ENCODE results near the gene KCTD16.

KCTD16 gene

GRCh38 chr5:144374637-144375036 lies 204.0 kb downstream of the KCTD16 start:
- Histone ChIP-seq H2AFZ (ENCODE audit: insufficient read depth, low read length, poor library complexity) (no peak overlapping the region), H3K9ac (ENCODE audit: low read length) (no peak overlapping the region), H3K79me2 (ENCODE audit: control insufficient read depth, insufficient read depth, low read length, poor library complexity) (no peaks in the 10 kb centered on the region), H3K27me3 (ENCODE audit: insufficient read depth, low read length) (no peaks in the 10 kb centered on the region), H3K14ac (ENCODE audit: low read length) (no peak overlapping the region), H3K18ac (ENCODE audit: low read length) (no peak overlapping the region), H4K12ac (ENCODE audit: low read depth, low read length) (no peak overlapping the region), H3K79me1 (ENCODE audit: low read length) (no peaks in the 10 kb centered on the region), H3K27ac (ENCODE audit: low read depth, low read length) (no peak overlapping the region), H2BK120ac (ENCODE audit: insufficient read depth, low read length, poor library complexity) (no peak overlapping the region), H3K4me2 (ENCODE audit: low read length) (no peak overlapping the region), H3K36me3 (ENCODE audit: control insufficient read depth in 1 of 2, insufficient read depth in 2 of 2, low read length in 2 of 2) (no peaks in the 10 kb centered on the region), H3K4me1 (ENCODE audit: control insufficient read depth in 1 of 2, insufficient read depth in 2 of 2, low read length in 2 of 2) (no peaks in the 10 kb centered on the region), H2AK5ac (ENCODE audit: low read length) (no peak overlapping the region), H4K91ac (ENCODE audit: low read depth, low read length) (no peak overlapping the region), H3K9me3 (ENCODE audit: insufficient read depth, low read depth, low read length) (no peaks in the 10 kb centered on the region), H3K4ac (ENCODE audit: low read depth, low read length) (no peak overlapping the region), H4K8ac (ENCODE audit: low read depth, low read length) (no peak overlapping the region), H2BK5ac (ENCODE audit: low read depth, low read length, poor library complexity) (no peak overlapping the region), H3K23ac (ENCODE audit: low read length) (no peak overlapping the region), H3K4me3 (ENCODE audit: low read depth, low read length) (no peak overlapping the region), H2BK12ac (ENCODE audit: low read length) (no peak overlapping the region)
- DNase-seq = no peak
- WGBS (ENCODE audit: extremely low coverage, insufficient coverage, insufficient read length) = no CpG with 5 or more reads among the region's 1 CpG

DNA sequence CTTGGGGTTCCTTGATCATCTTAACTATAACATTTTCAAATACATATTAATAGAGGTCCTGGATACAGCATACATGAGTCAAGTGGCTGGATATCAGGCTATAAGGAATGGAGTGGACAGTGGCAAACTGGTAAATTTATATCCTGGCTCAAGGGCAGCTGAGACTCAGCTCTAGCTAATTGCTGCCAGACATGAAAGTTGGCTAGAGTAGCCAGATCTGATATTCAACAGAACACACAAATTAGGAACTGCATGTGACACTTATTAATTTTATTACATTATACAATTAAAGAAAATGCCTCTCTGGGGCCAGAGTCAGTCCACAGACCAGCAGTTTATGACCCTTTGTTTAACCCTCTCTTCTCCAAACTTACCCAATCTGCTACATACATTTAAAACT lies 206.5 kb downstream of the KCTD16 start:
- Histone ChIP-seq H3K4me1 (ENCODE audit: control insufficient read depth in 1 of 2, insufficient read depth in 2 of 2, low read length in 2 of 2) (no peaks in the 10 kb centered on the region), H2AK5ac (ENCODE audit: low read length) (no peak overlapping the region), H4K91ac (ENCODE audit: low read depth, low read length) (no peak overlapping the region), H3K14ac (ENCODE audit: low read length) (no peak overlapping the region), H2BK120ac (ENCODE audit: insufficient read depth, low read length, poor library complexity) (no peak overlapping the region), H4K8ac (ENCODE audit: low read depth, low read length) (no peak overlapping the region), H2AFZ (ENCODE audit: insufficient read depth, low read length, poor library complexity) (no peak overlapping the region), H3K27ac (ENCODE audit: low read depth, low read length) (no peak overlapping the region), H2BK12ac (ENCODE audit: low read length) (no peak overlapping the region), H3K9me3 (ENCODE audit: insufficient read depth, low read depth, low read length) (no peaks in the 10 kb centered on the region), H2BK5ac (ENCODE audit: low read depth, low read length, poor library complexity) (no peak overlapping the region), H3K18ac (ENCODE audit: low read length) (no peak overlapping the region), H3K79me2 (ENCODE audit: control insufficient read depth, insufficient read depth, low read length, poor library complexity) (no peaks in the 10 kb centered on the region), H3K4ac (ENCODE audit: low read depth, low read length) (no peak overlapping the region), H4K12ac (ENCODE audit: low read depth, low read length) (no peak overlapping the region), H3K9ac (ENCODE audit: low read length) (no peak overlapping the region), H3K36me3 (ENCODE audit: control insufficient read depth in 1 of 2, insufficient read depth in 2 of 2, low read length in 2 of 2) (no peaks in the 10 kb centered on the region), H3K4me2 (ENCODE audit: low read length) (no peak overlapping the region), H3K27me3 (ENCODE audit: insufficient read depth, low read length) (no peaks in the 10 kb centered on the region), H3K23ac (ENCODE audit: low read length) (no peak overlapping the region), H3K4me3 (ENCODE audit: low read depth, low read length) (no peak overlapping the region), H3K79me1 (ENCODE audit: low read length) (no peaks in the 10 kb centered on the region)
- no peak for DNase-seq

DNA sequence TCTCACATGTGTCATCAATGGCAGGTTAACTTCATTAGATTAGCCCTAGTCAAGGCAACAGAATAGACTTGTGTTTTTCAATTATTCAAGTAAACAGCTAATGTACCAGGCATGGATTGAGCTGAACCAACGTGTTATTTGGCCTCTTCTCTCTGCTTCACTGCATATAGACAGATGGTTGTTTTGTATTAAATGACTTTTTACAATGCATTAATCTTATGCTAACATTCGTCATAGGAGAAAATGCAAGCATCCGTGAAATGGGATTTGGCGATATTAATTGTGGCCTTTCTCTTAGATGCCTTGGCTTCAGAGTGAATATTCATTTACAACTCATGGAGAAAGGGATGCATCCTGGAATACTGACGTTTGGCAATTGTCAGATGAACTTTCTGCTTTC lies 208.0 kb downstream of the KCTD16 start:
- Histone ChIP-seq H3K9ac (ENCODE audit: low read length) (no peak overlapping the region), H2BK120ac (ENCODE audit: insufficient read depth, low read length, poor library complexity) (no peak overlapping the region), H3K23ac (ENCODE audit: low read length) (no peak overlapping the region), H3K4me1 (ENCODE audit: control insufficient read depth in 1 of 2, insufficient read depth in 2 of 2, low read length in 2 of 2) (no peaks in the 10 kb centered on the region), H3K79me2 (ENCODE audit: control insufficient read depth, insufficient read depth, low read length, poor library complexity) (no peaks in the 10 kb centered on the region), H3K36me3 (ENCODE audit: control insufficient read depth in 1 of 2, insufficient read depth in 2 of 2, low read length in 2 of 2) (no peaks in the 10 kb centered on the region), H2AK5ac (ENCODE audit: low read length) (no peak overlapping the region), H2AFZ (ENCODE audit: insufficient read depth, low read length, poor library complexity) (no peak overlapping the region), H4K12ac (ENCODE audit: low read depth, low read length) (no peak overlapping the region), H3K4me2 (ENCODE audit: low read length) (no peak overlapping the region), H2BK12ac (ENCODE audit: low read length) (no peak overlapping the region), H3K79me1 (ENCODE audit: low read length) (no peaks in the 10 kb centered on the region), H2BK5ac (ENCODE audit: low read depth, low read length, poor library complexity) (no peak overlapping the region), H3K4ac (ENCODE audit: low read depth, low read length) (no peak overlapping the region), H3K4me3 (ENCODE audit: low read depth, low read length) (no peak overlapping the region), H3K18ac (ENCODE audit: low read length) (no peak overlapping the region), H3K14ac (ENCODE audit: low read length) (no peak overlapping the region), H4K91ac (ENCODE audit: low read depth, low read length) (no peak overlapping the region), H3K9me3 (ENCODE audit: insufficient read depth, low read depth, low read length) (no peaks in the 10 kb centered on the region), H3K27me3 (ENCODE audit: insufficient read depth, low read length) (no peaks in the 10 kb centered on the region), H4K8ac (ENCODE audit: low read depth, low read length) (no peak overlapping the region), H3K27ac (ENCODE audit: low read depth, low read length) (no peak overlapping the region)
- DNase-seq = no peak
- WGBS (ENCODE audit: extremely low coverage, insufficient coverage, insufficient read length) = no CpG with 5 or more reads among the region's 5 CpGs

DNA sequence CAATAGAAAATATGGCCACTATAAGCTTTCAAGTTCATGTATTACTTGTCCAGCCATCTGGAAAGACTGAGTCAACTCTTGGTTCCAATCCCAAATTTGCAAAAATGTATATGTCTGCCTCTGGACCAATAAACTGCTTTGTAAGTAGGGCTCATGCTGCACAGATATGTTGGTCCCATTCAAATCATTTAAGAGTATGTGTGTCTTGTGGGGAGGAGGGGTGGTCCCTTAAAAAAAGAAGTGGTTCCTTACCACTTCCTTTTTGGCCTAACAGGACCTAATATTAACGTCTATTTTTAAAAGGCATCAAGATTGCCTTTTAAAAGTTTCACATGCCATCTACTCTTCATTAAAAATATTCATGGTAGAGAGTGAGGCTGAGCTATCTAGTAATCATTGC lies 214.9 kb downstream of the KCTD16 start:
- H2AK5ac ChIP-seq (ENCODE audit: low read length) = no peak overlapping the region
- no peak overlapping the region for H3K4ac ChIP-seq (ENCODE audit: low read depth, low read length)
- H3K79me2 ChIP-seq (ENCODE audit: control insufficient read depth, insufficient read depth, low read length, poor library complexity) = no peaks in the 10 kb centered on the region
- no peaks in the 10 kb centered on the region for H3K9me3 ChIP-seq (ENCODE audit: insufficient read depth, low read depth, low read length)
- H3K23ac ChIP-seq (ENCODE audit: low read length) = no peak overlapping the region
- no peak overlapping the region for H2BK5ac ChIP-seq (ENCODE audit: low read depth, low read length, poor library complexity)
- no peak overlapping the region for H2BK12ac ChIP-seq (ENCODE audit: low read length)
- no peak overlapping the region for H3K9ac ChIP-seq (ENCODE audit: low read length)
- H4K91ac ChIP-seq (ENCODE audit: low read depth, low read length) = no peak overlapping the region
- no peaks in the 10 kb centered on the region for H3K36me3 ChIP-seq (ENCODE audit: control insufficient read depth in 1 of 2, insufficient read depth in 2 of 2, low read length in 2 of 2)
- H3K4me3 ChIP-seq (ENCODE audit: low read depth, low read length) = no peak overlapping the region
- no peak overlapping the region for H3K4me2 ChIP-seq (ENCODE audit: low read length)
- DNase-seq = no peak
- no peak overlapping the region for H2AFZ ChIP-seq (ENCODE audit: insufficient read depth, low read length, poor library complexity)
- H3K79me1 ChIP-seq (ENCODE audit: low read length) = no peaks in the 10 kb centered on the region
- H3K27ac ChIP-seq (ENCODE audit: low read depth, low read length) = no peak overlapping the region
- no peaks in the 10 kb centered on the region for H3K4me1 ChIP-seq (ENCODE audit: control insufficient read depth in 1 of 2, insufficient read depth in 2 of 2, low read length in 2 of 2)
- no peaks in the 10 kb centered on the region for H3K27me3 ChIP-seq (ENCODE audit: insufficient read depth, low read length)
- no CpG with 5 or more reads among the region's 1 CpG for WGBS (ENCODE audit: extremely low coverage, insufficient coverage, insufficient read length)
- no peak overlapping the region for H4K12ac ChIP-seq (ENCODE audit: low read depth, low read length)
- H4K8ac ChIP-seq (ENCODE audit: low read depth, low read length) = no peak overlapping the region
- no peak overlapping the region for H3K18ac ChIP-seq (ENCODE audit: low read length)
- no peak overlapping the region for H3K14ac ChIP-seq (ENCODE audit: low read length)
- no peak overlapping the region for H2BK120ac ChIP-seq (ENCODE audit: insufficient read depth, low read length, poor library complexity)

DNA sequence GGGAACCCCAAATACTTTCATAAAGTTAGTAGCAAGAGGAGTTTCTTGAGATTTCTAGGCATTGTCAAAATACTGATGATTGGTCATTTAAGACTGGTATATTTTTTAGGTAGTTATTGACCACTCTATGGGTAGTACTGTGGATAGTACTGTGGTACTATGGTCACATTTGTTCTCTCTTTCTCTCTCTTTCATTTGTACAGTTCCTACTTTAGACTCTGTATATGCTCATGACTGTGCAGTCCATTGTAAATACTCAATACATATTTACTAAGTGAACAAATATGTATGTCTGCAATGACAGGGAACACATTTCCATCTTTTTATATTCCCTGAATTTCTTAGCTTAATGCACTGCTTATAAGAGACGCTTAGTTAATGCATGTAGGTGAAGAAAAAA lies 215.6 kb downstream of the KCTD16 start:
- Histone ChIP-seq H3K4ac (ENCODE audit: low read depth, low read length) (no peak overlapping the region), H4K8ac (ENCODE audit: low read depth, low read length) (no peak overlapping the region), H2BK120ac (ENCODE audit: insufficient read depth, low read length, poor library complexity) (no peak overlapping the region), H3K18ac (ENCODE audit: low read length) (no peak overlapping the region), H4K91ac (ENCODE audit: low read depth, low read length) (no peak overlapping the region), H2AK5ac (ENCODE audit: low read length) (no peak overlapping the region), H3K9me3 (ENCODE audit: insufficient read depth, low read depth, low read length) (no peaks in the 10 kb centered on the region), H3K36me3 (ENCODE audit: control insufficient read depth in 1 of 2, insufficient read depth in 2 of 2, low read length in 2 of 2) (no peaks in the 10 kb centered on the region), H4K12ac (ENCODE audit: low read depth, low read length) (no peak overlapping the region), H3K79me1 (ENCODE audit: low read length) (no peaks in the 10 kb centered on the region), H3K79me2 (ENCODE audit: control insufficient read depth, insufficient read depth, low read length, poor library complexity) (no peaks in the 10 kb centered on the region), H3K14ac (ENCODE audit: low read length) (no peak overlapping the region), H3K4me1 (ENCODE audit: control insufficient read depth in 1 of 2, insufficient read depth in 2 of 2, low read length in 2 of 2) (no peaks in the 10 kb centered on the region), H3K27ac (ENCODE audit: low read depth, low read length) (no peak overlapping the region), H2BK12ac (ENCODE audit: low read length) (no peak overlapping the region), H3K9ac (ENCODE audit: low read length) (no peak overlapping the region), H3K4me2 (ENCODE audit: low read length) (no peak overlapping the region), H3K27me3 (ENCODE audit: insufficient read depth, low read length) (no peaks in the 10 kb centered on the region), H3K23ac (ENCODE audit: low read length) (no peak overlapping the region), H2AFZ (ENCODE audit: insufficient read depth, low read length, poor library complexity) (no peak overlapping the region), H2BK5ac (ENCODE audit: low read depth, low read length, poor library complexity) (no peak overlapping the region), H3K4me3 (ENCODE audit: low read depth, low read length) (no peak overlapping the region)
- WGBS (ENCODE audit: extremely low coverage, insufficient coverage, insufficient read length) = no CpG with 5 or more reads among the region's 1 CpG
- DNase-seq = no peak

Data from trophoblast cell (in vitro differentiated cells and primary cell).